ENCODE results near the gene JAKMIP1. TPM values are rescaled to one million over a fixed set of nuclear protein-coding genes. Genes with fewer than 3 reads are reported as not detected.
A peak's percentile ranks its signal among the peaks of the same experiment; 100 is the strongest.

The JAKMIP1 gene
- total and polyA plus RNA-seq, 2 of the 13 experiments (the other 11 are each of a cell fraction or from before 2014, with no cell fraction given), result not detected

DNA sequence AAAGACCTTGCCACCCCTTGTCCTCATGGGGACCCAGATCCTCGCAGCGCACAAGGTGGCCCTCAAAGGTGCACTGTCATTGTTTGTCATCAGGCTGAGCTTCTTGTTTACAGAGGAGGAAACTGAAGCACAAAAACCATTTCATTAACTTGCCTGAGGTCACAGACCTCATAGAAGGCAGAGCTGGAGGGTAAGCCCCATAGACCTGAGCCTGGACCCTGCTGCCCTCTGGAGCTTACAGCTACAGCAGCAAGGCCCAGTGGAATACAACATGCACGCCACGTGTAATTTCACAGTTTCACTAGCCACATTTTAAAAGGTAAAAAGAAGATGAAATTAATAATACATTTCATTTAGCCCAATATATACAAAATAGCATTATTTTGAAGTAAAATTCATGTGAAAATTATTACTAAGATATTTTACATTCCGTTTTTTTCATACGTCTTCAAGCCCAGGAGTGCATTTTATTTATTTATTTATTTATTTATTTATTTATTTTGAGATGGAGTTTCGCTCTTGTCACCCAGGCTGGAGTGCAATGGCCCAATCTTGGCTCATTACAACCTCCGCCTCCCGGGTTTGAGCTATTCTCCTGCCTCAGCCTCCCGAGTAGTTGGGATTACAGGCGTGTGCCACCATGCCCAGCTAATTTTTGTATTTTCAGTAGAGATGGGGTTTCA lies 8.8 kb downstream of the JAKMIP1 start:
- Histone ChIP-seq H3K79me2 (ENCODE audit: insufficient read depth, low read length) (no peaks in the 10 kb centered on the region), H3K27me3 (ENCODE audit: control insufficient read depth in 1 of 2, insufficient read depth in 2 of 2, low read length in 2 of 2) (peaks cover 2 to 32% of the 10 kb centered on the region in 2 experiments; a peak in 4 of 5 replicates), H3K9ac (ENCODE audit: insufficient read depth, low read depth, low read length) (no peak overlapping the region), H3K27ac (ENCODE audit: extremely low read length, insufficient read depth, low read length) (no peak overlapping the region), H2AFZ (ENCODE audit: low read length) (no peak overlapping the region), H3K36me3 (replicated peaks in 1 of 2; ENCODE audit: control insufficient read depth in 1 of 2, insufficient read depth in 2 of 2, low read length in 2 of 2) (no peaks in the 10 kb centered on the region), H3K9me3 (ENCODE audit: low read length) (no peaks in the 10 kb centered on the region), H3K4me3 (replicated peaks in 1 of 3; ENCODE audit: insufficient read depth in 1 of 3, low read depth in 2 of 3, low read length in 3 of 3) (no peak overlapping the region), H3K4me2 (ENCODE audit: low read depth, low read length) (no peak overlapping the region), H4K20me1 (ENCODE audit: insufficient read depth, low read length) (no peaks in the 10 kb centered on the region), H3K4me1 (ENCODE audit: insufficient read depth, low read length) (0 out of 2 replicates have a peak, but pooled peaks cover 6% of the 10 kb centered on the region)
- FAIRE-seq, result no peak
- peak; percentile 73 for ATAC-seq
- peak; percentile 16 for DNase-seq (ENCODE audit: low spot score)
- CTCF ChIA-PET (ENCODE audit: low intra/inter-chr PET ratio, low total read pairs), result interaction anchor here (1.0 kb wide), 1 partner anchor 194 kb away, joined by 3 read pairs; no protein-coding TSS in a partner anchor
- 51% methylated on average over 11 of the region's 11 CpGs for WGBS (ENCODE audit: low lambda C conversion rate)
- no TSS peak for BruUV-seq (replicated peaks)
- intact Hi-C loops (cut with micrococcal nuclease; ENCODE audit: unreplicated experiment), result loop anchor here (10.0 kb wide), 1 partner anchor 197 kb away; no protein-coding TSS in a partner anchor
- POLR2A ChIA-PET, result no interaction called here
- in situ Hi-C loops (cut with HindIII; ENCODE audit: extremely low pct_ligation_motif_present, low pct_unique_long_range_greater_than_20kb), result no loop called here
- TF ChIP-seq FOXA3 (CRISPR knock-in tag; IDR thresholded peaks at IDR 0.05) (0 out of 2 replicates have a peak, but pooled peaks have one; percentile 9), CBFB (CRISPR knock-in tag; IDR thresholded peaks at IDR 0.05) (no peak), IRX3 (CRISPR knock-in tag; IDR thresholded peaks at IDR 0.05; ENCODE audit: borderline replicate concordance, low read depth) (no peak), TCF7L2 (IDR thresholded peaks at IDR 0.05; ENCODE audit: low read depth, low read length) (no peak), ZNF343 (CRISPR knock-in tag; IDR thresholded peaks at IDR 0.05) (no peak), ZNF547 (CRISPR knock-in tag; IDR thresholded peaks at IDR 0.05) (no peak), ZNF432 (CRISPR knock-in tag; IDR thresholded peaks at IDR 0.05; ENCODE audit: borderline replicate concordance) (no peak), FOXA1 (IDR thresholded peaks at IDR 0.05) (no peak), FOXA1 (CRISPR knock-in tag; IDR thresholded peaks at IDR 0.05) (0 out of 2 replicates have a peak, but pooled peaks have one; percentile 38), ZBTB7B (CRISPR knock-in tag; IDR thresholded peaks at IDR 0.05) (no peak), RNF2 (conservative IDR thresholded peaks at IDR 0.05; ENCODE audit: low read depth) (no peak), STAG1 (CRISPR knock-in tag; IDR thresholded peaks at IDR 0.05) (0 out of 2 replicates have a peak, but pooled peaks have one; percentile 13), ZNF333 (CRISPR knock-in tag; IDR thresholded peaks at IDR 0.05; ENCODE audit: borderline replicate concordance) (no peak), CAMTA2 (CRISPR knock-in tag; IDR thresholded peaks at IDR 0.05; ENCODE audit: borderline replicate concordance) (no peak), RXRB (CRISPR knock-in tag; IDR thresholded peaks at IDR 0.05; ENCODE audit: borderline replicate concordance) (no peak), FOSL2 (CRISPR knock-in tag; IDR thresholded peaks at IDR 0.05) (0 out of 2 replicates have a peak, but pooled peaks have one; percentile 28), ZFP36 (IDR thresholded peaks at IDR 0.05; ENCODE audit: borderline replicate concordance, low read depth, low read length, partially characterized antibody) (no peak), EHMT2 (IDR thresholded peaks at IDR 0.05; ENCODE audit: borderline replicate concordance, low read depth, low read length) (no peak)
- TF ChIP-seq, protein P1, sequence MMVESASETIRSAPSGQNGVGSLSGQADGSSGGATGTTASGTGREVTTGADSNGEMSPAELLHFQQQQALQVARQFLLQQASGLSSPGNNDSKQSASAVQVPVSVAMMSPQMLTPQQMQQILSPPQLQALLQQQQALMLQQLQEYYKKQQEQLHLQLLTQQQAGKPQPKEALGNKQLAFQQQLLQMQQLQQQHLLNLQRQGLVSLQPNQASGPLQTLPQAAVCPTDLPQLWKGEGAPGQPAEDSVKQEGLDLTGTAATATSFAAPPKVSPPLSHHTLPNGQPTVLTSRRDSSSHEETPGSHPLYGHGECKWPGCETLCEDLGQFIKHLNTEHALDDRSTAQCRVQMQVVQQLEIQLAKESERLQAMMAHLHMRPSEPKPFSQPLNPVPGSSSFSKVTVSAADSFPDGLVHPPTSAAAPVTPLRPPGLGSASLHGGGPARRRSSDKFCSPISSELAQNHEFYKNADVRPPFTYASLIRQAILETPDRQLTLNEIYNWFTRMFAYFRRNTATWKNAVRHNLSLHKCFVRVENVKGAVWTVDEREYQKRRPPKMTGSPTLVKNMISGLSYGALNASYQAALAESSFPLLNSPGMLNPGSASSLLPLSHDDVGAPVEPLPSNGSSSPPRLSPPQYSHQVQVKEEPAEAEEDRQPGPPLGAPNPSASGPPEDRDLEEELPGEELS (CRISPR knock-in tag; IDR thresholded peaks at IDR 0.05), result peak; percentile 18; the same call in 1 of the 2 replicates
- TF ChIP-seq, protein P2, sequence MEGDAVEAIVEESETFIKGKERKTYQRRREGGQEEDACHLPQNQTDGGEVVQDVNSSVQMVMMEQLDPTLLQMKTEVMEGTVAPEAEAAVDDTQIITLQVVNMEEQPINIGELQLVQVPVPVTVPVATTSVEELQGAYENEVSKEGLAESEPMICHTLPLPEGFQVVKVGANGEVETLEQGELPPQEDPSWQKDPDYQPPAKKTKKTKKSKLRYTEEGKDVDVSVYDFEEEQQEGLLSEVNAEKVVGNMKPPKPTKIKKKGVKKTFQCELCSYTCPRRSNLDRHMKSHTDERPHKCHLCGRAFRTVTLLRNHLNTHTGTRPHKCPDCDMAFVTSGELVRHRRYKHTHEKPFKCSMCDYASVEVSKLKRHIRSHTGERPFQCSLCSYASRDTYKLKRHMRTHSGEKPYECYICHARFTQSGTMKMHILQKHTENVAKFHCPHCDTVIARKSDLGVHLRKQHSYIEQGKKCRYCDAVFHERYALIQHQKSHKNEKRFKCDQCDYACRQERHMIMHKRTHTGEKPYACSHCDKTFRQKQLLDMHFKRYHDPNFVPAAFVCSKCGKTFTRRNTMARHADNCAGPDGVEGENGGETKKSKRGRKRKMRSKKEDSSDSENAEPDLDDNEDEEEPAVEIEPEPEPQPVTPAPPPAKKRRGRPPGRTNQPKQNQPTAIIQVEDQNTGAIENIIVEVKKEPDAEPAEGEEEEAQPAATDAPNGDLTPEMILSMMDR (CRISPR knock-in tag; IDR thresholded peaks at IDR 0.05), result peak; percentile 39
- TF ChIP-seq, protein P3, sequence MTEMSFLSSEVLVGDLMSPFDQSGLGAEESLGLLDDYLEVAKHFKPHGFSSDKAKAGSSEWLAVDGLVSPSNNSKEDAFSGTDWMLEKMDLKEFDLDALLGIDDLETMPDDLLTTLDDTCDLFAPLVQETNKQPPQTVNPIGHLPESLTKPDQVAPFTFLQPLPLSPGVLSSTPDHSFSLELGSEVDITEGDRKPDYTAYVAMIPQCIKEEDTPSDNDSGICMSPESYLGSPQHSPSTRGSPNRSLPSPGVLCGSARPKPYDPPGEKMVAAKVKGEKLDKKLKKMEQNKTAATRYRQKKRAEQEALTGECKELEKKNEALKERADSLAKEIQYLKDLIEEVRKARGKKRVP (CRISPR knock-in tag; IDR thresholded peaks at IDR 0.05), result no peak
